NCI-H345 (cell line): Measurements from ENCODE around the gene SMIM1.

Experiments
- DNase-seq: peaks from one replicate; lab custom pipeline; 2025; lab: John Stamatoyannopoulos, UW

Gene SMIM1

DNA sequence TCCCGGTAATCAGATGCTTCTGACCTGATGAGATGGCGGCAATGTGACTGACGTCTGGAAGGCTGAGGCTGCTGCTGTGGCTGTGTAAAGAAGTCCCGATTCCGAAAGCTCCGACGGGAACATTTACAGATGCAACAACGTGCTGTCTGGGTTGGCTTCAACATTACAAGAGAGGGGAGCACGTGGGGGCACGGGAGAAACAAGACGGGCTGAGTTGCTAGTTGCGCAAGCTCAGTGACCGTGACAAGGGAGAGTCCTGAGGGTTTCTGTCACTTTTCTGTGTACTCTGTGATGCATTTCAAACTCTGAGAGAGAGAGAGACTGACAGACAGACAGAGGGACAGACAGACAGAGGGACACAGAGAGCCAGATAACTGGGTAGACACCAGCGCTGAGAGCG lies 49.4 kb downstream of the SMIM1 start:
- DNase-seq = no peak

DNA sequence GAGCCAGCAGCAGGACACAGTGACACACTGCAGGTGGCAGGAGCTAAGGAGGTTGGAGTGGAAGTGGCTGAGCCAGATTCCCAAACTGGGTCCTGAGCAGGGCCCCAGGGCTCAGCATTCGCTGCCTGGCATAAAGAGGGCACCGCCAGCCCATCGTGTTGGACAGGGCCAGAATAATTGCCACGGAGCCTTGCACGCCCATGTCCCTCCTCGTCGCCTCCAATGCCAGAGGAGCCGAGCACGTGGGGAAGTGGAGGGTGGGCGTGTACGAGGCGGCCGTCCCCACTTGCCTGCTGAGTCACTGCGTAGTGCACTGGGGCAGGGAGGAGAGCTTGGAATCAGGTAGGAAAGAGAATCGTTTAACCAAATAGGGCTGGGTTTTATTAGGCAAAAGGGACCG lies 49.9 kb downstream of the SMIM1 start:
- no peak for DNase-seq

DNA sequence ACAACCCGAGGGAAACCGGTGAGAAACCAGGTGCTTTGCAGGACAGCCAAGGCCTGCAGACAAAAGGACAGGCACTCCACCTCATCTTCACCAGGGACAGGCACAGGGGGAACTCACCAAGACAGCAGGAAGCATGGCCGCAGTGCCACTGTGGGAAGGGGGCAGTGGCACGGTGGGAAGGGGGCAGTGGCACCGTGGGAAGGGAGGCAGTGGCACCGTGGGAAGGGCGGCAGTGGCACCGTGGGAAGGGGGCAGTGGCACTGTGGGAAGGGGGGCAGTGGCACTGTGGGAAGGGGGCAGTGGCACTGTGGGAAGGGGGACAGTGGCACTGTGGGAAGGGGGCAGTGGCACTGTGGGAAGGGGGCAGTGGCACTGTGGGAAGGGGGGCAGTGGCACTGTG lies 52.1 kb downstream of the SMIM1 start:
- no peak for DNase-seq

DNA sequence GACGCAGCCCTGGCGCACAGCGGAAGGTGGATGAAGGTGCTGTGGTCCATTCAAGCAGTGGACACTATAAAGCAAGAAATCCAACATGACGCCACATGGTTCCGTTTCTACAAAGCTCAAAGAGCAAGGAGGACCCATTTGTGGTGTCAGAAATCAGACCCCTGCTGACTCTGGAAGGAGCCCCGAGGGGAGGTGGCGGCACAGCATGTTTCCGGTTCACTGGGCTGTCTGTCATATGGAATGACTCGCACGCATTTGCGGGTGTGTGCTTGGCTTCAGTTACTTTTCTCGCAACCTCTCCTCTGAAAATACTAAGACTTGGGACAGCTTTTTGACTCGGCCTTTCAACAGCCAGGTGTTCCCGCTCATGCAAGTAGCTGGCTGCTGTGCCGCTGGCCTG lies 52.8 kb downstream of the SMIM1 start:
- no peak for DNase-seq
